ENCODE measurements around the gene AMBP. TPM values are rescaled to one million over a fixed set of nuclear protein-coding genes. Genes with fewer than 3 reads are reported as not detected.

Gene AMBP
- total RNA-seq, 2 donors from 2014 or later = 1.5 to 5.7 TPM

- no peak for TF ChIP-seq CTCF (IDR thresholded peaks at IDR 0.05)
- H3K27me3 ChIP-seq = no peaks in the 10 kb centered on the region
- intact Hi-C loops (cut with DNase I) = no loop called here
- H3K4me1 ChIP-seq = no peaks in the 10 kb centered on the region
- no peak overlapping the region for H3K4me3 ChIP-seq
- no peaks in the 10 kb centered on the region for H3K36me3 ChIP-seq
- DNase-seq = no peak
- H3K9me3 ChIP-seq = no peaks in the 10 kb centered on the region
- H3K27ac ChIP-seq = no peak overlapping the region
- no peak overlapping the region for H3K9ac ChIP-seq (ENCODE audit: low read depth in 2 of 2, low read length in 2 of 2)
Observed at GRCh38 chr9:114119242-114120191, 41.4 kb upstream of the AMBP start.

DNA sequence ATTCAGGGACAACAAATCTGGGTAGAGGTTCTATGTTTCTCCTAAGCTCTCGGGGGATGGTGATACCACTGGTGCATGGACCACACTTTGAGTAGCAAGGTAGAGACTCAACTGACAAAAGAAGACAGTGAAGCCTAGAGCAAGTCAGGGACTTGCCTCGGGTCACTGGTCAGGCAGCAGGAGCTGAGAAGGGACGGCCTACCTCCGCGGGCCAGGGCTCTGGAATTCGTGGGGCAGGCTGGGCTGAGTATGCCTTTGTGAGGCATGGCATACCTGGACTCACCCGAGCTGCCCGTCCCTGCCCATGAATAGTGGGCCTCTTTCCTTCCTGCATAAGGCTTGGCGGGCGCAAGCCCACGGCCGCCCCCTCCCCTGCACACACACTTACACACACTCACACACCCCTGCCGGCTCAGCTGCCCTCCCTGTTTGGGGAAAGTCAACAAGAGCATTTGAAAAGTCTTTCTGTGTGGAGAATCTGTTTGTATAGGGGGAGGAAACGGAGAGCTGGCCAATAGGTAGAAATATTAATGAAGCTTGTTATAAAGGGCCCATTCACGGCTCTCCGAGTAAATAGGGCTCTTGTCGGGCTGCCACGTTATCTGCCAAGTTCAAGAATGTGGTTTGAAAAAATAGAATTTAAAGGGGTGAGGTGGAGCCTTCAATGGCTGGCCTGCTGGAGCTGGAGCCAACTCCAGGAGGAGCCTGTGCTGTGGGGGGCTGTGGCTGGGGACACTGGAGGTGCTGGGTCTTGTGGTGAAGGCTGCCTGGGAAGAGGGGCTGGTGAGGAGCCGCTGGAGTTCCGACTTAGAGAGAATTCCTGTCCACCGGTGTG is 40.1 kb upstream of the AMBP start:
- no peaks in the 10 kb centered on the region for H3K9me3 ChIP-seq
- H3K27me3 ChIP-seq = no peaks in the 10 kb centered on the region
- H3K4me1 ChIP-seq = no peaks in the 10 kb centered on the region
- no peak overlapping the region for H3K4me3 ChIP-seq
- no peaks in the 10 kb centered on the region for H3K36me3 ChIP-seq
- intact Hi-C loops (cut with DNase I) = no loop called here
- no peak overlapping the region for H3K27ac ChIP-seq
- TF ChIP-seq CTCF (IDR thresholded peaks at IDR 0.05) = no peak
- DNase-seq = no peak
- H3K9ac ChIP-seq (ENCODE audit: low read depth in 2 of 2, low read length in 2 of 2) = no peak overlapping the region

- Histone ChIP-seq H3K9ac (ENCODE audit: low read depth in 2 of 2, low read length in 2 of 2) (no peak overlapping the region), H3K9me3 (no peaks in the 10 kb centered on the region), H3K36me3 (no peaks in the 10 kb centered on the region), H3K27ac (no peak overlapping the region), H3K4me1 (no peaks in the 10 kb centered on the region), H3K27me3 (no peaks in the 10 kb centered on the region), H3K4me3 (no peak overlapping the region)
- intact Hi-C loops (cut with DNase I) = no loop called here
- TF ChIP-seq CTCF (IDR thresholded peaks at IDR 0.05) = no peak
- DNase-seq = no peak
Observed at GRCh38 chr9:114117614-114117995, 39.5 kb upstream of the AMBP start.

GRCh38 chr9:114116126-114116747 is 38.1 kb upstream of the AMBP start:
- no peaks in the 10 kb centered on the region for H3K9me3 ChIP-seq
- no peaks in the 10 kb centered on the region for H3K27me3 ChIP-seq
- H3K4me3 ChIP-seq = no peak overlapping the region
- TF ChIP-seq CTCF (IDR thresholded peaks at IDR 0.05) = no peak
- no peak overlapping the region for H3K27ac ChIP-seq
- H3K4me1 ChIP-seq = no peaks in the 10 kb centered on the region
- intact Hi-C loops (cut with DNase I) = no loop called here
- no peak for DNase-seq
- H3K36me3 ChIP-seq = no peaks in the 10 kb centered on the region
- no peak overlapping the region for H3K9ac ChIP-seq (ENCODE audit: low read depth in 2 of 2, low read length in 2 of 2)

- Histone ChIP-seq H3K4me1 (no peaks in the 10 kb centered on the region), H3K27ac (no peak overlapping the region), H3K27me3 (no peaks in the 10 kb centered on the region), H3K9ac (ENCODE audit: low read depth in 2 of 2, low read length in 2 of 2) (no peak overlapping the region), H3K4me3 (no peak overlapping the region), H3K36me3 (no peaks in the 10 kb centered on the region), H3K9me3 (no peaks in the 10 kb centered on the region)
- no peak for TF ChIP-seq CTCF (IDR thresholded peaks at IDR 0.05)
- intact Hi-C loops (cut with DNase I) = no loop called here
- no peak for DNase-seq
Observed at GRCh38 chr9:114115654-114116125, 37.6 kb upstream of the AMBP start.

All from colonic mucosa (tissue), 4 donors.